HCT116 (cell line): ENCODE data around the gene NPIPA1.
"Not testable (repeated sequence)": the region's sequence is repeated elsewhere in the genome, so short reads cannot be mapped to it uniquely, and the experiment has no call there.

Experiments
- CTCF ChIP-seq, 3 experiments: fragments of 200-600 bp in 1 of 3; sonication (generic) in 1 of 3; IDR thresholded peaks in 2 of 3; conservative IDR thresholded peaks in 1 of 3; 2 replicates each; pipeline ENCODE4 v1.5.1; 2012 to 2017; ENCODE audit warnings: low read depth in 2 of 3, low read length in 2 of 3, antibody characterized with exemption in 1 of 3, borderline replicate concordance in 1 of 3, control low read depth in 1 of 3, mild to moderate bottlenecking in 1 of 3, mixed read lengths in 1 of 3, mixed run types in 1 of 3, moderate library complexity in 1 of 3; ENCODE audit not compliant: insufficient read depth in 1 of 3
- POLR2AphosphoS5 ChIP-seq: IDR thresholded peaks from 2 replicates; pipeline ENCODE4 v1.6.1; 2011; ENCODE audit warnings: mild to moderate bottlenecking, low read depth, low read length, moderate library complexity

DNA sequence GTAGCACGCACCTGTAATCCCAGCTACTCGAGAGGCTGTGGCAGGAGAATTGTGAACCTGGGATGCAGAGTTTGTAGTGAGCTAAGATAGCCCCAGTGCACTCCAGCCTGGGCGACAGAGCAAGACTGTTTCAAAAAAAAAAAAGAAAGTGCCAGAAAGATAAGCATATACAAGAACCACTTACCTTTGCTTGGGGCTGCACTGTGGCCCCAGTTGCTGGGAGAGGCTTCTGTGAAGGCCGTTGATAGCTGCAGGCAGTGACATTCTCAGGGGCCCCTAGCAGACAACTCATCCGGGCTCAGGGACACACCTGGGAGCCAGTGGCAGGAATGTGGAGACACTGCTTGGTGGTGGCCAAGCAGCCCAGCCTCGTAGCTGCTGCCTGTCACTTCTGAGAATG is 45.1 kb upstream of the NPIPA1 start:
- not testable (repeated sequence) for TF ChIP-seq CTCF (IDR thresholded peaks at IDR 0.05 in 2 of 3, conservative IDR thresholded peaks at IDR 0.05 in 1 of 3; ENCODE audit: borderline replicate concordance in 1 of 3, insufficient read depth in 1 of 3, low read depth in 2 of 3, low read length in 2 of 3); POLR2AphosphoS5
